GM23248 (cell line): ENCODE measurements around the gene FRMD3. TPM values are rescaled to one million over a fixed set of nuclear protein-coding genes. Genes with fewer than 3 reads are reported as not detected.
A peak's percentile ranks its signal among the peaks of the same experiment; 100 is the strongest.

Source experiments
- DNase-seq: peaks from one replicate; pipeline ENCODE4 v3.0.0-alpha.2; 2015
- H2AFZ ChIP-seq: fragments of 200-600 bp; sonication (generic); 2 replicates; pipeline ENCODE4 v1.6.1; 2016; ENCODE audit warnings: antibody characterized with exemption
- H3F3A ChIP-seq: fragments of 200-600 bp; sonication (generic); 2 replicates; pipeline ENCODE4 v1.6.1; 2016; ENCODE audit warnings: mild to moderate bottlenecking, antibody characterized with exemption, mixed run types; ENCODE audit not compliant: insufficient read depth
- H3K27ac ChIP-seq: fragments of 200-600 bp; sonication (generic); 2 replicates; pipeline ENCODE4 v1.5.1; 2016; ENCODE audit warnings: mild to moderate bottlenecking
- H3K27me3 ChIP-seq: fragments of 200-600 bp; sonication (generic); replicated peaks from 2 replicates; pipeline ENCODE4 v1.6.1; 2016; ENCODE audit warnings: mild to moderate bottlenecking; ENCODE audit not compliant: insufficient read depth
- H3K36me3 ChIP-seq: fragments of 200-600 bp; sonication (generic); 2 replicates; pipeline ENCODE4 v1.6.1; 2016; ENCODE audit warnings: low read depth, mild to moderate bottlenecking
- H3K4me1 ChIP-seq: fragments of 200-600 bp; sonication (generic); 2 replicates; pipeline ENCODE4 v1.6.1; 2016; ENCODE audit warnings: mild to moderate bottlenecking; ENCODE audit not compliant: insufficient read depth
- H3K4me2 ChIP-seq: fragments of 200-600 bp; sonication (generic); one replicate; pipeline ENCODE4 v1.6.1; 2016; ENCODE audit warnings: mild to moderate bottlenecking; ENCODE audit not compliant: unreplicated experiment
- H3K4me3 ChIP-seq: fragments of 200-600 bp; sonication (generic); 2 replicates; pipeline ENCODE4 v1.5.1; 2016; ENCODE audit warnings: mild to moderate bottlenecking
- H3K79me2 ChIP-seq: fragments of 200-600 bp; sonication (generic); 2 replicates; pipeline ENCODE4 v1.6.1; 2016; ENCODE audit warnings: mild to moderate bottlenecking; ENCODE audit not compliant: insufficient read depth
- H3K9ac ChIP-seq: fragments of 200-600 bp; sonication (generic); 2 replicates; pipeline ENCODE4 v1.6.1; 2016; ENCODE audit warnings: mild to moderate bottlenecking
- H3K9me2 ChIP-seq: fragments of 200-600 bp; sonication (generic); 2 replicates; pipeline ENCODE4 v1.6.1; 2016; ENCODE audit warnings: mixed run types, mild to moderate bottlenecking, moderate library complexity; ENCODE audit not compliant: insufficient read depth
- H3K9me3 ChIP-seq: fragments of 200-600 bp; sonication (generic); one replicate; pipeline ENCODE4 v1.6.1; 2017; ENCODE audit warnings: low read depth
- H4K20me1 ChIP-seq: fragments of 200-600 bp; sonication (generic); 2 replicates; pipeline ENCODE4 v1.6.0; 2016; ENCODE audit not compliant: insufficient read depth
- EZH2 ChIP-seq: fragments of 200-600 bp; sonication (generic); IDR thresholded peaks from 2 replicates; pipeline ENCODE4 v1.6.1; 2018; ENCODE audit warnings: antibody characterized with exemption, mild to moderate bottlenecking; ENCODE audit not compliant: insufficient read depth, poor library complexity, severe bottlenecking
- EZH2phosphoT487 ChIP-seq: fragments of 200-600 bp; sonication (generic); IDR thresholded peaks from 2 replicates; pipeline ENCODE4 v1.6.1; 2018; ENCODE audit warnings: antibody characterized with exemption, moderate library complexity, mild to moderate bottlenecking, low read depth; ENCODE audit not compliant: insufficient read depth
- WGBS, 2 experiments: methylation state at CpG; one replicate each; pipeline ENCODE4 v1.1.6; 2015 to 2017; ENCODE audit warnings: low lambda C conversion rate in 2 of 2, low coverage in 1 of 2; ENCODE audit errors: missing lambda C conversion rate in 2 of 2; 5-methylcytosine and 5-hydroxymethylcytosine counted together
- in situ Hi-C: fragments of 300-500 bp; cut with MboI; formaldehyde crosslinking; loops from 2 replicates; pipeline ENCODE4 v1.15.0; 2020
- polyA plus RNA-seq: library from polyadenylated mRNA; unstranded; fragments of >200 nt; fragmentation: Nextera tagmentation; extraction: Ambion mirVana; gene quantifications from 2 replicates; pipeline ENCODE4 v1.2.1, GENCODE V29; 2016
- total RNA-seq: library from RNA; depleted of rRNA; stranded (reverse); fragments of >200 nt; shearing (Covaris generic); gene quantifications from 2 replicates; pipeline ENCODE4 v1.2.3, GENCODE V29; 2014

The FRMD3 gene
- total and polyA plus RNA-seq, 2 experiments from 2014 or later, result 0.32 to 0.66 TPM

DNA sequence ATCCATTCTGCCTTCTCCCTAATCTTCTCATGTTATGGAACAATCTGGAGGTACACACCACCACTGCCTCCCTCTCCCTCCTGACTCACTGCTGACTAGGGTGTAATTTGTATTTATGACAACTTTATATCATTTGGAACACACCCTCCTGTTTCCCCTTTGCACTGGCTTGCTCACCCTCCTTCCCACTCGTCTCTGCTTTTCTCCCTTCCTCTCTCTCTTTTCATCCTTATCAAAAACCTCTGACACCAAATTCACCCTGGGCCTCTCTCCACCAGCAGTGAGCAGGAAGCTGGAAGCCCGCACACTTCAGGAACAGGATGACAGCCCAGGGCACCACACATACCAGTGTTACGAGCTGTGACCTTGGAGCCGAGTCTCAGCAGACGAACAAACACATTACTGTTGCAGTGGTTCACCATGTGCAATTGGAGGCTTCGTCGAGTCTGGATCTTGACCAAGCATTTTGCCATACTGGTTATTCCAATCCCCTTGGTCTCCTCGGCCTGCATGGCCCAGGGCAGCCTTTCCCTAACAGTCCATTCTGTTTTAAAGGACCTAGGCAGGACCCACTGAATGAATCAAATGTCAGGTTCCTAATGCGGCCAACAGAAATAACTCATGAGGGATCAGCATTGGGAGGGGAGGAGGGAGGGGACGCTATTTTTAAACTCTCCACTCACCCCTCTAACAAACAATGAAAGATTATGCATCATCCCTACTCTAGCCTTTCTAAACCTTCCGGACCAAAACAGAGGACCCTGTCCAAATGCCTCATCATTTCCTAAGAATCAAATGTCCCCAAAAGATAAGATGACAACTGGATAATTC lies 271.3 kb downstream of the FRMD3 start:
- no peaks in the 10 kb centered on the region for H3F3A ChIP-seq
- H3K9ac ChIP-seq, result no peak overlapping the region
- in situ Hi-C loops, result no loop called here
- DNase-seq, result peak; percentile 57
- H3K9me3 ChIP-seq, result no peaks in the 10 kb centered on the region
- no peak overlapping the region for H3K4me3 ChIP-seq
- no peaks in the 10 kb centered on the region for H3K36me3 ChIP-seq
- H3K27ac ChIP-seq, result no peak overlapping the region
- 40 to 45% methylated on average over 11 of the region's 11 CpGs for WGBS, 2 experiments
- H4K20me1 ChIP-seq, result no peaks in the 10 kb centered on the region
- TF ChIP-seq EZH2 (no peak), EZH2phosphoT487 (no peak)
- H3K27me3 ChIP-seq, result no peaks in the 10 kb centered on the region
- H3K79me2 ChIP-seq, result no peaks in the 10 kb centered on the region
- H3K9me2 ChIP-seq, result no peaks in the 10 kb centered on the region
- H3K4me1 ChIP-seq, result peaks cover 14% of the 10 kb centered on the region
- peak overlapping the region; percentile 4 for H3K4me2 ChIP-seq
- no peak overlapping the region for H2AFZ ChIP-seq

DNA sequence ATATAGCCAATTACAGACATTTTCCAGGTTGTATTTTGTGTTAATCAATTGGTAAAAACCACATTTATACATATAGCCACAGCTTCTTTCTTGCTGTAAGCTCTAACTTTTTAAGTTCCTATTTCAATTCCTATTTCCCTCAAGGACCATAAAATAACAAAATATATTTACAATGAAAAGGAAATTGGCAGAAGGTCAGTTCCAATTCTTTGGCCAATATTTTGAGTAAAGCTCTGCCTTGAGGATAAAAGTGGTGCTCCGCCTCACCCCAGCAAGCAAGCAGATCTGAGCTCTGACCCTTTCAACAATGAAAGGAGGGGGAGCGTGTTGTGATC lies 271.9 kb downstream of the FRMD3 start:
- DNase-seq, result no peak
- Histone ChIP-seq H3K9me3 (no peaks in the 10 kb centered on the region), H2AFZ (no peak overlapping the region), H3K4me2 (no peak overlapping the region), H4K20me1 (no peaks in the 10 kb centered on the region), H3K9ac (no peak overlapping the region), H3K27ac (no peak overlapping the region), H3K4me3 (no peak overlapping the region), H3K79me2 (no peaks in the 10 kb centered on the region), H3K4me1 (peaks cover 14% of the 10 kb centered on the region), H3K9me2 (no peaks in the 10 kb centered on the region), H3K27me3 (no peaks in the 10 kb centered on the region), H3K36me3 (no peaks in the 10 kb centered on the region), H3F3A (no peaks in the 10 kb centered on the region)
- 42 to 50% methylated on average over 2 of the region's 2 CpGs for WGBS, 2 experiments
- TF ChIP-seq EZH2 (no peak), EZH2phosphoT487 (no peak)
- in situ Hi-C loops, result no loop called here

DNA sequence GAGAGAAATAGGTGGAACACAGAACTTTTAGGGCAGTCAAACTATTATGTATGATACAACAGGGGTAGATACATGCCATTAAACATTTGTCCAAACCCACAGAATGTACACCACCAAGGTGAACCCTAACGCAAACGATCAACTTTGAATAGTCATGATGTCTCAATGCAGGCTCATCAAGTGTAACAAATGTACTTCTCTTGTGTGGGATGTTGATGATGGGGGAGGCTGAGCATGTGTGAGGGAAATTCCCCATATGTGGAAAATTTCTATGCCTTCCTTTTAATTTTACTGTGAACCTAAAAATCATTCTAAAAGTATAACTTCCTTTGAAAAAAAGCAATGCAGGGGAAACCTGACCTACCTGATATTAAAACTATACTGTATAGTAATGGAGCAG lies 273.9 kb downstream of the FRMD3 start:
- Histone ChIP-seq H3K4me2 (no peak overlapping the region), H4K20me1 (no peaks in the 10 kb centered on the region), H2AFZ (no peak overlapping the region), H3K9ac (no peak overlapping the region), H3K4me3 (no peak overlapping the region), H3K36me3 (no peaks in the 10 kb centered on the region), H3K9me3 (no peaks in the 10 kb centered on the region), H3K27ac (no peak overlapping the region), H3F3A (no peaks in the 10 kb centered on the region), H3K4me1 (peaks cover 14% of the 10 kb centered on the region), H3K79me2 (no peaks in the 10 kb centered on the region), H3K9me2 (no peaks in the 10 kb centered on the region), H3K27me3 (no peaks in the 10 kb centered on the region)
- in situ Hi-C loops, result no loop called here
- TF ChIP-seq EZH2phosphoT487 (no peak), EZH2 (no peak)
- 84 to 92% methylated on average over 2 of the region's 2 CpGs for WGBS, 2 experiments
- DNase-seq, result no peak

DNA sequence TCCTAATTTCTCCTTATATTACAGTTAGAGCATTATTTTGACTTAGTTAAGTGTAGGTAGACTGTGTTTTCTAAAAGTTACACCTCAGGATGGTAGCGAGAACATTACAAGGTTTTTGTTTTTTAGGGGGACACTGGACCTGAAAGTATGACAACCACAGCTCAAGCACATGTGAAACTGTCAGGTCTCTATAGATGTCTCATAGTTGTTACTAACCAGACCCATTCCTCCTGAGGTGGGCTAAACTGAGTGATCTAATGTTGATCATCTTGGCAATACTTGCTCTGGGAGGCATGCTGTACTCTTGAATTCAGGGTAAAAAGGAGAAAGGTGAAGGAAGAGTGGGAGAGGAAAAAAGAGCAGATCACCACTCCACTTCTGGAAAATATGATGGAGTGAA lies 278.6 kb downstream of the FRMD3 start:
- no peaks in the 10 kb centered on the region for H3K36me3 ChIP-seq
- H3K9ac ChIP-seq, result no peak overlapping the region
- TF ChIP-seq EZH2phosphoT487 (no peak), EZH2 (no peak)
- no peaks in the 10 kb centered on the region for H4K20me1 ChIP-seq
- no peak for DNase-seq
- H3K4me2 ChIP-seq, result no peak overlapping the region
- H3F3A ChIP-seq, result no peaks in the 10 kb centered on the region
- no peaks in the 10 kb centered on the region for H3K9me3 ChIP-seq
- no peak overlapping the region for H3K4me3 ChIP-seq
- no peak overlapping the region for H2AFZ ChIP-seq
- H3K27me3 ChIP-seq, result no peaks in the 10 kb centered on the region
- no peaks in the 10 kb centered on the region for H3K4me1 ChIP-seq
- WGBS, 2 experiments, result 79 to 84% methylated on average over 1 of the region's 1 CpG
- no peaks in the 10 kb centered on the region for H3K79me2 ChIP-seq
- in situ Hi-C loops, result no loop called here
- no peaks in the 10 kb centered on the region for H3K9me2 ChIP-seq
- no peak overlapping the region for H3K27ac ChIP-seq
